Measurements from ENCODE around the gene FAM117B.
"Not testable (repeated sequence)": the region's sequence is repeated elsewhere in the genome, so short reads cannot be mapped to it uniquely, and the experiment has no call there.

The FAM117B gene

GRCh38 chr2:202771336-202771735 lies 136.6 kb downstream of the FAM117B start:
- Histone ChIP-seq H3K4me1 (ENCODE audit: insufficient read depth, low read length) (no peaks in the 10 kb centered on the region), H3K36me3 (ENCODE audit: insufficient read depth, low read length) (peaks cover 3% of the 10 kb centered on the region; the same call in 1 of the 2 replicates), H3K9me3 (ENCODE audit: control insufficient read depth, insufficient read depth, low read length) (no peaks in the 10 kb centered on the region), H3K9ac (ENCODE audit: low read depth, low read length) (no peak overlapping the region)

- Histone ChIP-seq H3K9ac (ENCODE audit: low read depth, low read length) (no peak overlapping the region), H3K9me3 (ENCODE audit: control insufficient read depth, insufficient read depth, low read length) (no peaks in the 10 kb centered on the region), H3K4me1 (ENCODE audit: insufficient read depth, low read length) (no peaks in the 10 kb centered on the region), H3K36me3 (ENCODE audit: insufficient read depth, low read length) (peaks cover 3% of the 10 kb centered on the region; the same call in 1 of the 2 replicates)
Measured at GRCh38 chr2:202771741-202772460, 137.1 kb downstream of the FAM117B start.

DNA sequence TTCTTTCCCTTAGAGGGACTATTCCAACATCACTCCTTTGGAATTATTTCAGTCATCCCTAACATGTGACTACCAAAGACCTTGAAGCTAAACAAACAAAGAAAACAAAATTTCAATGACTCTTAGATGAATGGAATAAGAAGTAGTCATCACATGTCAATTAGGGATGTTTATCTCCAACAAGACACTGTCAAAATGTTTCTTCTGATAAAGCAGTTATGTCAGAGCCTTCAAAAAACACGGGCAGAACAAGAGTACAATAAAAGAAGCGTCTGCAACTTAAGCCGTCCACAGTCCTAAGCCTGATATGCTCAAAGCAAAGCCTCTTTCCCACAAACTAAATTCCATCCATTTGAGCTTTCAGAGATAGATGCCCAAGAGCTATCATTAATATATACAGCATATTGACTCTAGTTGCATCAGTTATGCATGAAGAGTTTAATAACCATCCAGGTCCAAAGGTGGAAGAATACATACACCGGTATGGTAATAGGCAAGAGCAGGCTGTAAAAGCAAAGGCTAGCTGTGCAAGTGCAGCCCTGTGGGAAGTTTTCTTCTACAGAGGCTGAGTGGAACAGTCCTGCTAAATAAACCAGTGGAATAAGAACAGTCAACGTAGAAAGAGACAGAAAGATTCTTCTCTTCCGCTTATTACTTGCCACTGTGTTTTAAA lies 138.7 kb downstream of the FAM117B start:
- no peaks in the 10 kb centered on the region for H3K4me1 ChIP-seq (ENCODE audit: insufficient read depth, low read length)
- H3K36me3 ChIP-seq (ENCODE audit: insufficient read depth, low read length) = peaks cover 3% of the 10 kb centered on the region; the same call in 1 of the 2 replicates
- H3K9me3 ChIP-seq (ENCODE audit: control insufficient read depth, insufficient read depth, low read length) = no peaks in the 10 kb centered on the region
- no peak overlapping the region for H3K9ac ChIP-seq (ENCODE audit: low read depth, low read length)

DNA sequence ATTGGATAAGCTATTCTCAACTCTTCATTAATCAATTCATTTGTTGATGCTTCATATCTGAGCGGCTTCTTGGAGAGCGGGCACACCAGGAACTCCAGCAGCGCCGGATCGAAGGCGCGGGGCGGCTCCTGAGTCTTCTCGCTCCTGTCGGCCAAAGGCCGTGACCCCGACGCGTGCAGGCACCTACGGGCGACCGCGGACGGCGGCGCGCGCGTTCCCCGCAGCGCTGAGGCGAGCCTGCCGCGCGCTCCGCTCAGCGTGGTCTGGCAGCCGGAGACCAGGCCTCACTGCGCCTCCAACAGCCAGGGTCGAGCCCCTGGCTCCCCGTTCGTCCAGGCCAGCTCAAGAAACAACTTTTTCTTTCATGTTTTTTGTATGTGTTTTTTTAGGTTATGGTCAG lies 139.3 kb downstream of the FAM117B start:
- no peak overlapping the region for H3K9ac ChIP-seq (ENCODE audit: low read depth, low read length)
- H3K9me3 ChIP-seq (ENCODE audit: control insufficient read depth, insufficient read depth, low read length) = no peaks in the 10 kb centered on the region
- H3K4me1 ChIP-seq (ENCODE audit: insufficient read depth, low read length) = no peaks in the 10 kb centered on the region
- H3K36me3 ChIP-seq (ENCODE audit: insufficient read depth, low read length) = peaks cover 3% of the 10 kb centered on the region; the same call in 1 of the 2 replicates

- no peaks in the 10 kb centered on the region for H3K9me3 ChIP-seq (ENCODE audit: control insufficient read depth, insufficient read depth, low read length)
- no peaks in the 10 kb centered on the region for H3K4me1 ChIP-seq (ENCODE audit: insufficient read depth, low read length)
- H3K36me3 ChIP-seq (ENCODE audit: insufficient read depth, low read length) = no peaks in the 10 kb centered on the region
- H3K9ac ChIP-seq (ENCODE audit: low read depth, low read length) = no peak overlapping the region
Measured at GRCh38 chr2:202778217-202778616, 143.4 kb downstream of the FAM117B start.

DNA sequence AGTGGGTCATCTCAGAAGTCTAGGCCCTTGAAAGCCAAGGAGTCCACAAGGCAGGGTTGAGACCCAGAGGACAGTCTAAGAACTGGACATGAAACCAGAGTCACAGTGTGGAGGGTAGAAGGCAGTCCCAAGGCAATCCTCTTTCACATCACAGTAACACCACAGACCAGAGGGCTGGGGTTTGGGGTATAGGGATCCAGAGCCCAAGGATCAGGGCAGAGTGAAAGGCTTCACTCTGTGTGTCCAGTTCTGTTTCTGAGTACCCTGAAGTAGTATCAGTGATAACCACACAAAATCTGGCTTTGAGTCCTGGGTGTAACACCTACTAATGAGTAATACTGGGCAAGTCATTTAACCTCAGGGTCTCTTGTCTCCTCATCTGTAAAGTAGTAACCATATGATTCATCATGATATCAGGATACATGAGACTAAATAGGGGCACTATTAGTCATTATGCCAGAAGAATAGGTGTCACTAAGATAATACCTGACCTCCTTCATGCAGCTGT lies 145.8 kb downstream of the FAM117B start:
- Histone ChIP-seq H3K9me3 (ENCODE audit: control insufficient read depth, insufficient read depth, low read length) (no peaks in the 10 kb centered on the region), H3K9ac (ENCODE audit: low read depth, low read length) (no peak overlapping the region), H3K36me3 (ENCODE audit: insufficient read depth, low read length) (no peaks in the 10 kb centered on the region), H3K4me1 (ENCODE audit: insufficient read depth, low read length) (no peaks in the 10 kb centered on the region)

DNA sequence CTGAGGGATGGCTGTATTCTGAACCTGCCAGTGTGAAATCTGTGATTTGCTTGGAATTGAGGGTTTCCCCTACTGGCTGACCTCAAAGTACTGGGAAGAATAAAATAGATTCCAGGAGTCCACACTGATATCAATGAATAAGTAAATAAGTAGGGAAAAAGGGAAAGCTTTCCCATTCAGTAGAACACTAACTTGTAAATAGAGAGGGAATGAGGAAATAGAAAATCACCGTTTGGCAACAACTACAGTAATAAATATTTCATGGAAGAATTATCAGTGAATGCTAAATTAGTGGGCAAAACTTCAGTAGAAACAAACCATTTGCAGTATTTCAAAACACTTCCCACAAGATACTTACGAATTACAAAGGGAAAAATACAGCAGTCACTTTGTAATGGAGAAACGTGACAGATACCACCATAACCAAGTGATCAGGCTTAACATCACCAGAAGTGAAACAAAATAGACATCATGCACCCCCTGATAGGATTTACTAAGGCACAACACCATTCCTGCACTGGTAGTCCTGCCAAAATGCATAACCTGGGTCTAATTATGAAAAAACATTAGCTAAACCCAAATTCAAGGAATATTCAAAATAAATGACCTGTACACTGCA lies 148.3 kb downstream of the FAM117B start:
- no peaks in the 10 kb centered on the region for H3K4me1 ChIP-seq (ENCODE audit: insufficient read depth, low read length)
- H3K9me3 ChIP-seq (ENCODE audit: control insufficient read depth, insufficient read depth, low read length) = no peaks in the 10 kb centered on the region
- H3K36me3 ChIP-seq (ENCODE audit: insufficient read depth, low read length) = no peaks in the 10 kb centered on the region; the same call in 1 of the 2 replicates
- H3K9ac ChIP-seq (ENCODE audit: low read depth, low read length) = no peak overlapping the region

DNA sequence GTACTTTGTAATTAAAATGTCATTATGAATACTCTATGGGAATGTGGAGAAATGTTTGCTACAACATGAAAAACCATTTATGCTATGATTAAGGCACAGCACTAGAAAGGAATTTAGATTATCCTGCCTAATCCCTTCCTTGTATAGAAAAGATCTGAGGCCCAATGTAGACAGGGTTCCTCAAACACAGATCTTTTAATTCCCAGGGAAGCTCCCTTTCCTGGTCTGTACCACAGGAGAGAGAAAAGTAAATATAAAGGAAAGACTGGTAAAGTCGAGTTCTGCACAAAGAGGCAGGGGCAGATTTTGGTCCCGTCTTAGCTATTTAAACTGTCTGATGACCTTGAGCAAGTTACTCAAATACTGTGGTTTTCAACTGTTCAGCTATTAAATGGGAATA lies 152.1 kb downstream of the FAM117B start:
- Histone ChIP-seq H3K9me3 (ENCODE audit: control insufficient read depth, insufficient read depth, low read length) (no peaks in the 10 kb centered on the region), H3K36me3 (ENCODE audit: insufficient read depth, low read length) (no peaks in the 10 kb centered on the region; the same call in 1 of the 2 replicates), H3K4me1 (ENCODE audit: insufficient read depth, low read length) (no peaks in the 10 kb centered on the region), H3K9ac (ENCODE audit: low read depth, low read length) (no peak overlapping the region)

DNA sequence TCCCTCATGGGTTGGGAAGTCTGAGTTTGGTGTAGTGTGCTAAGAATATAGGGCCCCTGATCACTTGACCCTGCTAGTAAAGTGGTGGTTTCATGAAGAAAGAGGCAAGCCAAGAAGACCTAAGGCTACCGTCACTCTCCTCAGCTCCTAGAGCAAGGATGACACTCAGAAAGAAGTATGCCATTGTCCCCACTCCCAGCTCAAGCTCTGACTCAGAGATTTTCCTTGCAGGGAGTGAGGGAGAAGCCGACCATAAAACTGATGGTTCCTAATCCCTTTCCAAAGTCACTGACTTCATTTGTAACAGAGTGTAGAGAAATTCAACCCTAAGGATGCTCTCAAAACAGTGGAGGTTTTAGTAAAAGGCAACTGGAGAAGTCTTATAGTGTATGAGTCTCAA lies 155.9 kb downstream of the FAM117B start:
- Histone ChIP-seq H3K9me3 (ENCODE audit: control insufficient read depth, insufficient read depth, low read length) (no peaks in the 10 kb centered on the region), H3K9ac (ENCODE audit: low read depth, low read length) (no peak overlapping the region), H3K36me3 (ENCODE audit: insufficient read depth, low read length) (no peaks in the 10 kb centered on the region; the same call in 1 of the 2 replicates), H3K4me1 (ENCODE audit: insufficient read depth, low read length) (no peaks in the 10 kb centered on the region)

DNA sequence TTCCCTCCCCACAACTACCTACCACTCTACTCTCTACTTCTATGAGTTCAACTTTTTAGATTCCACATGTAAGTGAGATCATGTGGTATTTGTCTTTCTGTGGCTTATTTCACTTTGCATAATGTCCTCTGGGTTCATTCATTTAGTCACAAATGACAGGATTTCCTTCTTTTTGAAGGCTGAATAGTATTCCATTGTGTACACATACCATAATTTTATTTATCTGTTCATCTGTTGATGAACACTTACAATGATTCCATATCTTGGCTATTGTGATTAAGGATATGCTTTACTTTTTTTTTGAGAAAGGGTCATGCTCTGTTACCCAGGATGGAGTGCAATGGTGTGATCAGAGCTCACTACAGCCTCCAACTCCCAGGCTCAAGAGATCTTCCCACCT lies 163.2 kb downstream of the FAM117B start:
- H3K9me3 ChIP-seq (ENCODE audit: control insufficient read depth, insufficient read depth, low read length) = no peaks in the 10 kb centered on the region
- peaks cover 3% of the 10 kb centered on the region; the same call in 1 of the 2 replicates for H3K36me3 ChIP-seq (ENCODE audit: insufficient read depth, low read length)
- no peak overlapping the region for H3K9ac ChIP-seq (ENCODE audit: low read depth, low read length)
- peaks cover 5% of the 10 kb centered on the region; the same call in 1 of the 2 replicates for H3K4me1 ChIP-seq (ENCODE audit: insufficient read depth, low read length)

DNA sequence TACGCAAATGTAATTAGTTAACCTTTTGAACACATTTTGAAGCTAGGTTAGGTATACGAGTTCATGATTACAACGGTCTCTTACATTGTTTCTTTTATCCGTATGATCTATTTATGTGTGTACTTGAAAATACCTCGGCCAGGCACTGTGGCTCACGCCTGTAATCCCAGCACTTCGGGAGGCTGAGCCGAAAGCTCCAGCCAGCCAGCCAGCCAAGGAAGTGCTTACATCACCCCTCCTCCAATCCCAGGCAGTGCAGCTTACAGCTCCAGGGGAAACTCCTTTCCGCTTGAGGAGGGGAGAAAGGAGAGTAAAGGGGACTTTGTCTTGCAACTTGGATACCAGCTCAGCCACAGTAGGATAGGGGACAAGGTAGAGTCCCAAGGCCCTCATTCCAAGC lies 171.1 kb downstream of the FAM117B start:
- not testable (repeated sequence) for H3K4me1 ChIP-seq (ENCODE audit: insufficient read depth, low read length); H3K9me3 ChIP-seq (ENCODE audit: control insufficient read depth, insufficient read depth, low read length); H3K36me3 ChIP-seq (ENCODE audit: insufficient read depth, low read length); H3K9ac ChIP-seq (ENCODE audit: low read depth, low read length)

DNA sequence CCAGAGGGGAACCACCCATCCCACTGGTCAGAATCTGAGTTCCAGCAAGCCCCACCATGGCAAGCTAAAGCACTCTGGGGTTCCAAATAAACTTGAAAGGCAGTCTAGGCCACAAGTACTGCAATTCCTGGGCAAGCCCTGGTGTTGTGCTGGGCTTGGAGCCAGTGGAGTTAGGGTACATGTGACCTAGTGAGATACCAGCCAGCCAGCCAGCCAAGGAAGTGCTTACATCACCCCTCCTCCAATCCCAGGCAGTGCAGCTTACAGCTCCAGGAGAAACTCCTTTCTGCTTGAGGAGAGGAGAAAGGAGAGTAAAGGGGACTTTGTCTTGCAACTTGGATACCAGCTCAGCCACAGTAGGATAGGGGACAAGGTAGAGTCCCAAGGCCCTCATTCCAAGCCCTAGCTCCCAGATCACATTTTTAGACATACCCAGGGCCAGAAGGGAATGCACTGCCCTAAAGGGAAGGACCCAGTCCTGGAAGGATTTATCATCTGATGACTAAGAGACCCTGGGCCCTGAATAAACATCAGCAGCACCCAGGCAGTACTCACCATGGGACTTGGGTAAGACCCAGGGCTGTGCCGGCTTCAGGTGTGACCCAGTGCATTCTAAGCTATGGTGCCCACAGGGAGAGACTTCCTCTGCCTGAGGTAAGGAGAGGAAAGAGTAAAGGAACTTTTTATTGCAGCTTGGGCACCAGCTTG lies 172.8 kb downstream of the FAM117B start:
- not testable (repeated sequence) for H3K9me3 ChIP-seq (ENCODE audit: control insufficient read depth, insufficient read depth, low read length); H3K4me1 ChIP-seq (ENCODE audit: insufficient read depth, low read length); H3K9ac ChIP-seq (ENCODE audit: low read depth, low read length); H3K36me3 ChIP-seq (ENCODE audit: insufficient read depth, low read length)

DNA sequence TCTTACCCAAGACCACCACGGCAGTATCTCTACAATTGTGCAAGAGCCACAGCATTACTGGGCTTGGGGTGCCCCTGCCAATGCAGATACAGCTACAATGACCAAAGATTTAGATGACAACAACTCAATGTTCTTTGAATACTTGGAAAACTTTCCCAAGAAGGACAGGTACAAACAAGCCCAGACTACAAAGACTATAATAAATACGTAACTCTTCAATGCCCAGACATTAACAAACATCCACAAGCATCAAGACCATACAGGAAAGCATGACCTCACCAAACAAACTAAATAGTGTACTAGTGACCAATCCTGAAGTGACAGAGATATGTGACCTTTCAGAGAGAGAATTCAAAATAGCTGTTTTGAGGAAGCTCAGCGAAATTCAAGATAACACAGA lies 174.0 kb downstream of the FAM117B start:
- Histone ChIP-seq H3K4me1 (ENCODE audit: insufficient read depth, low read length) (no peaks in the 10 kb centered on the region; the same call in 1 of the 2 replicates), H3K9ac (ENCODE audit: low read depth, low read length) (no peak overlapping the region), H3K9me3 (ENCODE audit: control insufficient read depth, insufficient read depth, low read length) (peaks cover 4% of the 10 kb centered on the region; the same call in 1 of the 2 replicates), H3K36me3 (ENCODE audit: insufficient read depth, low read length) (no peaks in the 10 kb centered on the region)

DNA sequence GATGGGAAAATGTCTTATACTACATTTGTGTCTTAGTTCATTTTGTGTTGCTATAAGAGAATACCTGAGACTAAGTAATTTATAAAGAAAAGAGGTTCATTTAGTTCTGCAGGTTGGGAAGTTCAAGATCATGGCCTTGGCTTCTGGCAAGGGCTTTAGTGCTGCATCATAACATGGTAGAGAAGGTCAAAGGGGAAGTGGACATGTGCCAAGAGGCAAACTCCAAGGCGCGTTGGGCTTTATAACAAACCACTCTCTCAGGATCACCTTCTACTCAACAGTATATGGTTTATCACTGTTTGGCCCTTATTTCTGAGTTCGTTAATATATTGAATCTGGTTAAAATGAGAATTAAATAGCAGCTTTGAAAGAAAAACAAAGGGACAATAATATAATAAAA lies 178.6 kb downstream of the FAM117B start:
- H3K9ac ChIP-seq (ENCODE audit: low read depth, low read length) = no peak overlapping the region
- no peaks in the 10 kb centered on the region for H3K36me3 ChIP-seq (ENCODE audit: insufficient read depth, low read length)
- peaks cover 8% of the 10 kb centered on the region for H3K9me3 ChIP-seq (ENCODE audit: control insufficient read depth, insufficient read depth, low read length)
- no peaks in the 10 kb centered on the region for H3K4me1 ChIP-seq (ENCODE audit: insufficient read depth, low read length)
